NCI-H146 (cell line): ENCODE results near the gene KRTAP2-4.

Source experiments
- DNase-seq: peaks from one replicate; lab custom pipeline; 2025; lab: John Stamatoyannopoulos, UW

The KRTAP2-4 gene

GRCh38 chr17:41037853-41038350 is 27.8 kb downstream of the KRTAP2-4 start:
- DNase-seq = no peak

- DNase-seq = peak; percentile 91
Measured at GRCh38 chr17:41034346-41034935, 31.2 kb downstream of the KRTAP2-4 start, which contains the start of gene KRTAP1-3. KRTAP1-3 (minus strand) TSS chr17:41034874; CDS start chr17:41034821, 53 bp downstream.

- peak; percentile 39 for DNase-seq
Measured at GRCh38 chr17:41029633-41030245, 35.9 kb downstream of the KRTAP2-4 start, which contains the start of gene KRTAP1-4. KRTAP1-4 (minus strand) TSS chr17:41030195; CDS start chr17:41030078, 117 bp downstream.

- peak; percentile 12 for DNase-seq
Measured at GRCh38 chr17:41026715-41027471, 38.8 kb downstream of the KRTAP2-4 start, which contains the start of gene KRTAP1-5. KRTAP1-5 (minus strand) TSS chr17:41027208; CDS start chr17:41027155, 53 bp downstream.

- DNase-seq = no peak
Measured at GRCh38 chr17:41024697-41025096, 41.0 kb downstream of the KRTAP2-4 start.

GRCh38 chr17:41020336-41020735 is 45.3 kb downstream of the KRTAP2-4 start:
- peak; percentile 86 for DNase-seq

- no peak for DNase-seq
Measured at GRCh38 chr17:41019415-41019814, 46.3 kb downstream of the KRTAP2-4 start.

- DNase-seq = no peak
Measured at GRCh38 chr17:41018541-41018940, 47.1 kb downstream of the KRTAP2-4 start.

- no peak for DNase-seq
Measured at GRCh38 chr17:41016578-41017215, 49.0 kb downstream of the KRTAP2-4 start.

GRCh38 chr17:41015454-41015853 is 50.2 kb downstream of the KRTAP2-4 start:
- no peak for DNase-seq
